ENCODE measurements around the gene KIAA1958. TPM values are rescaled to one million over a fixed set of nuclear protein-coding genes. Genes with fewer than 3 reads are reported as not detected.

KIAA1958 gene
- total RNA-seq, 1 donor from 2014 or later, result 26.9 TPM

DNA sequence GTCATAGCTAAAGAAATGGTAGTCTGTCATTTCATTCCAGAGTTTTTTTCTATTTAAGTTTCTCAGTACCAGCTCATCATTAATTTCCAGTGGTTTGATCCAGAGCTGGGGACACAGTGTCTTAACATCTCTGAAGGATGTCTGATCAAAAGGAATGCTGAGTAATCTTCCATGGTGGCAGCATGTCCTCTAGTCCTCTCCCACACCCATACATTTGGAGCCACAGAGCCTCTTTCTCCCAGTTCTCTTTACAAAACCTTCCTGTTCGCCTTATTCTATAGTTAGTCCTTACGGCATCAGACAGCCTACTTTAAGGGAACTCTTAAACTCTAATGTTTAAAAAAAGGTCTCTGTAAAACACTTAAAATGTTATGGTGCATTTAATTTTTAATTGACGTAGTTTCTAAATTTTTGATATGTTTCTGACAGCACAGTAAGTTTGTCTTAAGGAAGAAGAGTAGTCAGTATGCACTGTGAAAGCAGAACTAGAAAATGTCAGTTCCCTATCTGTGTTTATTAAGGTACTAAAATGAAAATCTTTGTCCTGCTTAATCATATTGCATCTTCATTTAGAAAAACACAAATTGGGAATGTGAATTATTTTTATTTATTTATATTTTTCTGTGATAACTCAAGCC lies 134.5 kb downstream of the KIAA1958 start:
- Mint-ChIP-seq H3K27me3 (ENCODE audit: low read depth) (no peaks in the 10 kb centered on the region), H3K27ac (no peak overlapping the region), H3K4me3 (no peak overlapping the region), H3K9me3 (no peaks in the 10 kb centered on the region), H3K4me1 (no peaks in the 10 kb centered on the region), H3K36me3 (peaks cover 9% of the 10 kb centered on the region)
- no peak for TF ChIP-seq CTCF (IDR thresholded peaks at IDR 0.05; ENCODE audit: unreplicated experiment)
- no peak for DNase-seq (ENCODE audit: low spot score in 2 of 2, unreplicated experiment in 2 of 2)

GRCh38 chr9:112623198-112623597 lies 136.6 kb downstream of the KIAA1958 start:
- Mint-ChIP-seq H3K4me3 (no peak overlapping the region), H3K27me3 (ENCODE audit: low read depth) (no peaks in the 10 kb centered on the region), H3K27ac (no peak overlapping the region), H3K36me3 (peaks cover 5% of the 10 kb centered on the region), H3K9me3 (no peaks in the 10 kb centered on the region), H3K4me1 (no peaks in the 10 kb centered on the region)
- no peak for TF ChIP-seq CTCF (IDR thresholded peaks at IDR 0.05; ENCODE audit: unreplicated experiment)
- no peak for DNase-seq (ENCODE audit: low spot score in 2 of 2, unreplicated experiment in 2 of 2)

DNA sequence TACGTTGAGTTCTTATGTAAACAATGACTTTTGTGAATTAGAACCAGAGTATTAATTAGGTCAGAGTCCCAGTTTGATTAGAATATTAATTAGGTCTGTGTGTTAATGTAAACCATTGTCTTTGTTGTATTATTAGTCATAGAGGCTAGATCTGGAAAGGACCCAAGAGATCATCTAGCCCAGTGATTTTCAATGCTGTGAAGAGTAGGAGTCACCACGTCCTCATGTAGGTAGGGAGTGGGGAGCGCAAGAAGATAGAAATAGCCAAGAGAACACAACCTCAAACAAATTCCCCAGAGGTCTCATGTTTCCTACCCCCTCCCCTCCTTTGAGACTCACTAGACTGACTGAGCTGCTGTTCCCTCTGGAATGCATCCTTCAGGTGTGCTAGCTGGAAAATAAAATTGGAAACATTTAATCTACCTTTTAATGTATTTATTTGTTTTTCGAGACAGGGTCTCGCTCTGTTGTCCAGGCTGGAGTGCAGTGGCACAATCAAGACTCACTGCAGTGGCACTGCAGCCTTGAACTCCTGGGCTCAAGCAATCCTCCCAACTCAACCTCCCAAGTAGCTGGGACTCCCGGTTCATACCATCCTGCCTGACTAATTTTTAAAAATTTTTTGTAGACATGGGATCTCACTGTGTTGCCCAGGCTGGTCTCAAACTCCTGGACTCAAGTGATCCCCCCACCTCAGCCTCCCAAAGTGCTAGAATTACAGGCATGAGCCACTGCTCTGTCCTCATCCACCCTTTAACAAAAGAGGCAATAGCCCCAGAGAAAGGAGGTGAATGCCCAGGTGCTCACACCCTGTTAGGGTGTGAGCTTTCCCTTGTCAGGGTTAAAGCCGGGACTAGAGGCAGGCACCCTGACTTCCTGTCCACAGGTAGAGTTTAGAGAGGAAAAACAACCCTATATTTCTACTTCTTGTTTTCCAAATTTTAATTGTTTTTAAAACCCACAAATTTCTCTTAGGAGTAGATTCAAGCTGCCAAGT lies 138.4 kb downstream of the KIAA1958 start:
- Mint-ChIP-seq H3K36me3 (no peaks in the 10 kb centered on the region), H3K9me3 (no peaks in the 10 kb centered on the region), H3K27me3 (ENCODE audit: low read depth) (no peaks in the 10 kb centered on the region), H3K4me3 (no peak overlapping the region), H3K4me1 (no peaks in the 10 kb centered on the region), H3K27ac (no peak overlapping the region)
- no peak for DNase-seq (ENCODE audit: low spot score in 2 of 2, unreplicated experiment in 2 of 2)
- TF ChIP-seq CTCF (IDR thresholded peaks at IDR 0.05; ENCODE audit: unreplicated experiment), result no peak

GRCh38 chr9:112629671-112630485 lies 143.3 kb downstream of the KIAA1958 start:
- no peaks in the 10 kb centered on the region for H3K4me1 Mint-ChIP-seq
- peaks cover 7% of the 10 kb centered on the region for H3K36me3 Mint-ChIP-seq
- H3K4me3 Mint-ChIP-seq, result no peak overlapping the region
- TF ChIP-seq CTCF (IDR thresholded peaks at IDR 0.05; ENCODE audit: unreplicated experiment), result no peak
- no peaks in the 10 kb centered on the region for H3K27me3 Mint-ChIP-seq (ENCODE audit: low read depth)
- H3K27ac Mint-ChIP-seq, result no peak overlapping the region
- H3K9me3 Mint-ChIP-seq, result peaks cover 8% of the 10 kb centered on the region
- no peak for DNase-seq (ENCODE audit: low spot score in 2 of 2, unreplicated experiment in 2 of 2)

DNA sequence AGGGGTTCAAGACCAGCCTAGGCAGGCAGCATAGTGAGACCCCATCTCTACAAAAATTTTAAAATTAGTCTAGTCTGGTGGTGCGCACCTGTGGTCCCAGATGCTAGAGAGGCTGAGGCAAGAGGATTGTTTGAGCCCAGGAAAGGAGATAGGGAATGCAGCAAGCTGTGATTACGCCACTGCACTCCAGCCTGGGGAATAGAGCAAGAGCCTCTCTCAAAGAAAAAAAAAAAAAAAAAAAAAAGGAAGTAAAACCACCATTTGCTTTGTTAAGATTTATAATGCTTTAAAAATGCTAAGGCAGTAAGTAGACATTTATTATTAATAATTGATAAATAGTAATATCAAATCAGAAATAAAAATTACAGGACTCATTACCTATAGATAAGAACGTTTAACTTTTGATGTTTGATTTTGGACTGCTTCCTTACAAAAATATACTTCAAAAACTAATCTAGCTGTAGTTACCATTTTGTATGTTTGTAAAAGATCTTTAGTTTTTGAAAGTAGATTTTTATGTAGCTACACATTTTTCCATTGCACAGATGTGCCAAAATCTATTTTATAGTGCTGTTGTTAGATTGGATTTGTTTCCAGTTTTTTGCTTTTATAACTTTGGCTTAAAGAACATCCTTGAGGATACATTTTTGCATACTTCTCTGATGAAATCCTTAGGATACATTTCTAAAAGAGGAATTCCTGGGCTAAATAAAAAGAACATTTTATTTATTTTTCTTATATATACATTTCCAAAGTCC lies 144.9 kb downstream of the KIAA1958 start:
- no peaks in the 10 kb centered on the region for H3K27me3 Mint-ChIP-seq (ENCODE audit: low read depth)
- H3K27ac Mint-ChIP-seq, result no peak overlapping the region
- H3K4me1 Mint-ChIP-seq, result no peaks in the 10 kb centered on the region
- no peak overlapping the region for H3K4me3 Mint-ChIP-seq
- DNase-seq (ENCODE audit: low spot score in 2 of 2, unreplicated experiment in 2 of 2), result no peak
- peaks cover 7% of the 10 kb centered on the region for H3K36me3 Mint-ChIP-seq
- H3K9me3 Mint-ChIP-seq, result peaks cover 9% of the 10 kb centered on the region
- TF ChIP-seq CTCF (IDR thresholded peaks at IDR 0.05; ENCODE audit: unreplicated experiment), result no peak

Measured in mesothelial cell of epicardium (in vitro differentiated cells).